K562 (cell line): ENCODE measurements around the gene CDKN1C. TPM values are rescaled to one million over a fixed set of nuclear protein-coding genes. Genes with fewer than 3 reads are reported as not detected.

Source experiments
- CHD2 ChIP-seq: IDR thresholded peaks from 2 replicates; pipeline ENCODE4 v1.6.1; 2011; ENCODE audit warnings: low read depth, low read length
- DDX20 ChIP-seq: fragments of 450-650 bp; IDR thresholded peaks from 2 replicates; pipeline ENCODE4 v1.6.1; 2016; ENCODE audit warnings: missing genetic modification characterization, low read depth, mild to moderate bottlenecking, missing compliant biosample characterization, moderate library complexity
- EP400 ChIP-seq: fragments of 450-650 bp; IDR thresholded peaks from 2 replicates; pipeline ENCODE4 v1.6.1; 2017; ENCODE audit warnings: antibody characterized with exemption, mild to moderate bottlenecking, moderate library complexity
- FOXJ2 ChIP-seq: fragments of 200-800 bp; sonication (Bioruptor generic); IDR thresholded peaks from 2 replicates; pipeline ENCODE4 v1.6.1; 2016; ENCODE audit warnings: missing genetic modification characterization, missing compliant biosample characterization
- GATAD2A ChIP-seq: fragments of 450-650 bp; IDR thresholded peaks from 2 replicates; pipeline ENCODE4 v1.6.1; 2017
- HNRNPL ChIP-seq: fragments of 200-400 bp; formaldehyde crosslinking; IDR thresholded peaks from 2 replicates; pipeline ENCODE4 v1.6.1; 2017; ENCODE audit warnings: low read depth, mild to moderate bottlenecking, low read length
- NR3C1 ChIP-seq: sonication (generic); formaldehyde crosslinking; IDR thresholded peaks from 2 replicates; pipeline ENCODE4 v1.8.1; 2022; ENCODE audit warnings: missing genetic modification reagents
- RBM17 ChIP-seq: fragments of 200-400 bp; formaldehyde crosslinking; IDR thresholded peaks from 2 replicates; pipeline ENCODE4 v1.6.1; 2017; ENCODE audit warnings: low read depth, mild to moderate bottlenecking, low read length, borderline replicate concordance
- SIN3A ChIP-seq, 2 experiments: fragments of 150-350 bp in 1 of 2; IDR thresholded peaks; 2 replicates each; pipeline ENCODE4 v1.6.1; 2011 to 2016; ENCODE audit warnings: borderline replicate concordance in 2 of 2, low read depth in 2 of 2, low read length in 2 of 2, mild to moderate bottlenecking in 2 of 2, moderate library complexity in 2 of 2; ENCODE audit not compliant: control insufficient read depth in 1 of 2
- SIN3B ChIP-seq: fragments of 450-650 bp; IDR thresholded peaks from 2 replicates; pipeline ENCODE4 v1.6.1; 2017; ENCODE audit warnings: low read depth, mild to moderate bottlenecking, moderate library complexity
- STAT5A ChIP-seq: IDR thresholded peaks from 2 replicates; pipeline ENCODE4 v1.6.1; 2012; ENCODE audit warnings: low read length, inconsistent platforms, borderline replicate concordance
- SUPT5H ChIP-seq: fragments of 450-650 bp; IDR thresholded peaks from 2 replicates; pipeline ENCODE4 v1.6.1; 2016
- TSC22D4 ChIP-seq: fragments of 450-650 bp; IDR thresholded peaks from 2 replicates; pipeline ENCODE4 v1.6.1; 2016; ENCODE audit warnings: missing genetic modification characterization, missing biosample characterization, control low read depth
- ZNF146 ChIP-seq: IDR thresholded peaks from one replicate; pipeline ENCODE4 v1.6.1; 2018; ENCODE audit warnings: missing compliant biosample characterization; ENCODE audit not compliant: unreplicated experiment
- ZNF24 ChIP-seq: fragments of 450-650 bp; IDR thresholded peaks from 2 replicates; pipeline ENCODE4 v1.6.1; 2016
- ZNF41 ChIP-seq: fragments of 250-450 bp; sonication (Bioruptor Pico); conservative IDR thresholded peaks from 2 replicates; pipeline ENCODE4 v1.4.0; 2020; ENCODE audit warnings: mild to moderate bottlenecking
- ZSCAN29 ChIP-seq: fragments of 450-650 bp; IDR thresholded peaks from 2 replicates; pipeline ENCODE4 v1.6.1; 2017
- polyA plus RNA-seq, 8 experiments: library from polyadenylated mRNA; depleted of rRNA in 4 of 8; stranded (reverse) in 5 of 8; unstranded in 3 of 8; fragments of >200 nt; fragmentation: Nextera tagmentation in 2 of 8; fragmentation: Illumina TruSeq in 1 of 8; extraction: Ambion mirVana in 2 of 8; extraction: Trizol in 1 of 8; gene quantifications; 2 replicates each; pipeline versions ENCODE4 v1.2.1 to v1.2.3, GENCODE V29; 2011 to 2014; ENCODE audit warnings: inconsistent platforms in 1 of 8, missing spikeins in 1 of 8
- total RNA-seq, 7 experiments: library from RNA; depleted of rRNA in 6 of 7; stranded (reverse); fragments of >200 nt in 6 of 7; fragmentation: Illumina TruSeq in 2 of 7; extraction: Trizol in 2 of 7; gene quantifications; 2 replicates each; pipeline versions ENCODE4 v1.2.1 to v1.2.3, GENCODE V29; 2011 to 2021; ENCODE audit warnings: low replicate concordance in 1 of 7
- TF ChIP-seq, protein P1 (sequence below): sonication (generic); formaldehyde crosslinking; IDR thresholded peaks from 2 replicates; pipeline ENCODE4 v1.9.0; 2022; ENCODE audit warnings: mild to moderate bottlenecking, missing genetic modification reagents
- TF ChIP-seq, protein P2 (sequence below), 3 experiments: fragments of 200-800 bp in 1 of 3; sonication (Bioruptor generic) in 1 of 3; sonication (generic) in 1 of 3; formaldehyde crosslinking in 1 of 3; IDR thresholded peaks; 2 replicates each; pipeline versions ENCODE4 v1.6.1 to v1.8.0; 2016 to 2022; ENCODE audit warnings: mild to moderate bottlenecking in 2 of 3, missing compliant biosample characterization in 2 of 3, missing genetic modification characterization in 2 of 3, missing genetic modification reagents in 1 of 3
- TF ChIP-seq, protein P3 (sequence below): fragments of 250-450 bp; sonication (Bioruptor Pico); IDR thresholded peaks from 2 replicates; pipeline ENCODE4 v1.5.0; 2020; ENCODE audit warnings: mild to moderate bottlenecking, borderline replicate concordance
- TF ChIP-seq, protein P4 (sequence below): fragments of 250-450 bp; sonication (Bioruptor Pico); IDR thresholded peaks from 2 replicates; pipeline ENCODE4 v1.5.0; 2020; ENCODE audit warnings: mild to moderate bottlenecking
- TF ChIP-seq, protein P5 (sequence below): sonication (generic); formaldehyde crosslinking; IDR thresholded peaks from 2 replicates; pipeline ENCODE4 v1.8.0; 2022; ENCODE audit warnings: mild to moderate bottlenecking, missing genetic modification reagents

The CDKN1C gene
- total and polyA plus RNA-seq, 9 of the 15 experiments (the other 6 are each of a cell fraction or from before 2014, with no cell fraction given), result 2.8 to 21.1 (median 9.3) TPM

DNA sequence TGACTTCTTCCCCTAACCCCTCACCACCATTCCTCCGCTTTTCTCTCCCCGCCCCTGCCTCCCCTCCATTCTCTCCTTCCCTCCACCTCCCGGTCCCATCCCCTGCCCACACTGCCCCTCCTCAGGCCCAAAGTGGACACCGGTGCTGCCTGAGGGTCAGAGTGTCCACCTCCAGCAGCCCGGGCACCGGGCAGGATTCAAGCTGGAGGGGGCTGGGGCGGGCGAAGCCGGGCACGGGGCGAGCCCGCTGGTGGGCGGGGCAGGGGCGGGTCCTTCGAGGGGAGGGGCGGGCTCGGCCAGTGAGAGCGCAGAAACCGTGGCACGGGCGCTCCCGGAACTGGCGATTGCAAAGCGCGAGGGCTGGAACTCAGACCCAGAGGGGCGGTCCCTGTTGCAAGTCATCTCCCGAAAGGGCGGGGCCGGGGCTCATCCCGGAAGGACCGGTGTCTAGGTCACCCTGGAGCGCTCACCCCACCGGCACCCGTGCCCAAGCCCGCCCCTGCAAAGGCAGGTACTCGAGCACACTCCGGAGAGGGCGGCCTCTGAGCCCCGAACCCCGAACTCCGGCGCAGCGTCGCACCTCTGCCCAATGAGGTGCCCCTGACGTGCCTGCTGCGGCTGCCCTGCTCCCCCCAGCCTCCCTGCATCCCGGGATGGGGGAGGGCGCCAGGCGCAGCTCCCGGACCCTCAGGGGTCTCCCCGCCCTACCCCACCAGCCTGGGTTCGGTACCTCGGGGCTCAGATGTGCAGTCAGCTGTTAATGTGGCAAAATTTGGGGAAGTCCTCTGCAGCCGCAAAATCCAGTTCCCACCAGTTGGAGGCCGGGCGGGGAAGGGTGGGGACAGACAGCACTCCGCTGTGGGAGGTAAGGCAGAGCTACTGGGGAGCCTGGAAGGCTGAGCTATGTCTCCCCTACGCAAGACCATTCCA, 16.5 kb upstream of the CDKN1C start (continued):
- 0 out of 4 replicates have a peak, but pooled peaks of 1 of the 2 experiments have one; percentile 38 for TF ChIP-seq SIN3A (IDR thresholded peaks at IDR 0.05; ENCODE audit: borderline replicate concordance in 2 of 2, control insufficient read depth in 1 of 2, low read depth in 2 of 2, low read length in 2 of 2)
- TF ChIP-seq DDX20 (tag), result no peak
- TF ChIP-seq, protein P1, sequence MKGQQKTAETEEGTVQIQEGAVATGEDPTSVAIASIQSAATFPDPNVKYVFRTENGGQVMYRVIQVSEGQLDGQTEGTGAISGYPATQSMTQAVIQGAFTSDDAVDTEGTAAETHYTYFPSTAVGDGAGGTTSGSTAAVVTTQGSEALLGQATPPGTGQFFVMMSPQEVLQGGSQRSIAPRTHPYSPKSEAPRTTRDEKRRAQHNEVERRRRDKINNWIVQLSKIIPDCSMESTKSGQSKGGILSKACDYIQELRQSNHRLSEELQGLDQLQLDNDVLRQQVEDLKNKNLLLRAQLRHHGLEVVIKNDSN, result 0 out of 2 replicates have a peak, but pooled peaks have one; percentile 23
- TF ChIP-seq HNRNPL, result peak; percentile 55; the same call in 1 of the 2 replicates
- TF ChIP-seq, protein P2, sequence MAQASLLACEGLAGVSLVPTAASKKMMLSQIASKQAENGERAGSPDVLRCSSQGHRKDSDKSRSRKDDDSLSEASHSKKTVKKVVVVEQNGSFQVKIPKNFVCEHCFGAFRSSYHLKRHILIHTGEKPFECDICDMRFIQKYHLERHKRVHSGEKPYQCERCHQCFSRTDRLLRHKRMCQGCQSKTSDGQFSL (CRISPR knock-in tag; IDR thresholded peaks at IDR 0.05), result peak; percentile 94
- TF ChIP-seq, protein P2 (tag; IDR thresholded peaks at IDR 0.05), result peak in 1 of 2 experiments; percentile 63; a peak in 1 of 4 replicates
- TF ChIP-seq GATAD2A, result peak; percentile 42; the same call in 1 of the 2 replicates
- TF ChIP-seq NR3C1 (CRISPR knock-in tag), result no peak
- TF ChIP-seq TSC22D4 (tag), result no peak
- TF ChIP-seq ZNF24, result no peak
- TF ChIP-seq RBM17, result no peak
- TF ChIP-seq, protein P3, sequence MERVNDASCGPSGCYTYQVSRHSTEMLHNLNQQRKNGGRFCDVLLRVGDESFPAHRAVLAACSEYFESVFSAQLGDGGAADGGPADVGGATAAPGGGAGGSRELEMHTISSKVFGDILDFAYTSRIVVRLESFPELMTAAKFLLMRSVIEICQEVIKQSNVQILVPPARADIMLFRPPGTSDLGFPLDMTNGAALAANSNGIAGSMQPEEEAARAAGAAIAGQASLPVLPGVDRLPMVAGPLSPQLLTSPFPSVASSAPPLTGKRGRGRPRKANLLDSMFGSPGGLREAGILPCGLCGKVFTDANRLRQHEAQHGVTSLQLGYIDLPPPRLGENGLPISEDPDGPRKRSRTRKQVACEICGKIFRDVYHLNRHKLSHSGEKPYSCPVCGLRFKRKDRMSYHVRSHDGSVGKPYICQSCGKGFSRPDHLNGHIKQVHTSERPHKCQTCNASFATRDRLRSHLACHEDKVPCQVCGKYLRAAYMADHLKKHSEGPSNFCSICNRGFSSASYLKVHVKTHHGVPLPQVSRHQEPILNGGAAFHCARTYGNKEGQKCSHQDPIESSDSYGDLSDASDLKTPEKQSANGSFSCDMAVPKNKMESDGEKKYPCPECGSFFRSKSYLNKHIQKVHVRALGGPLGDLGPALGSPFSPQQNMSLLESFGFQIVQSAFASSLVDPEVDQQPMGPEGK (CRISPR knock-in tag), result no peak
- TF ChIP-seq STAT5A, result no peak
- TF ChIP-seq, protein P4, sequence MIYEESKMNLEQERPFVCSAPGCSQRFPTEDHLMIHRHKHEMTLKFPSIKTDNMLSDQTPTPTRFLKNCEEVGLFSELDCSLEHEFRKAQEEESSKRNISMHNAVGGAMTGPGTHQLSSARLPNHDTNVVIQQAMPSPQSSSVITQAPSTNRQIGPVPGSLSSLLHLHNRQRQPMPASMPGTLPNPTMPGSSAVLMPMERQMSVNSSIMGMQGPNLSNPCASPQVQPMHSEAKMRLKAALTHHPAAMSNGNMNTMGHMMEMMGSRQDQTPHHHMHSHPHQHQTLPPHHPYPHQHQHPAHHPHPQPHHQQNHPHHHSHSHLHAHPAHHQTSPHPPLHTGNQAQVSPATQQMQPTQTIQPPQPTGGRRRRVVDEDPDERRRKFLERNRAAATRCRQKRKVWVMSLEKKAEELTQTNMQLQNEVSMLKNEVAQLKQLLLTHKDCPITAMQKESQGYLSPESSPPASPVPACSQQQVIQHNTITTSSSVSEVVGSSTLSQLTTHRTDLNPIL (CRISPR knock-in tag), result no peak
- 0 out of 2 replicates have a peak, but pooled peaks have one; percentile 37 for TF ChIP-seq SIN3B
- TF ChIP-seq ZSCAN29, result no peak
- TF ChIP-seq CHD2, result no peak
- peak; percentile 4 for TF ChIP-seq ZNF146
- TF ChIP-seq ZNF41, result no peak
- TF ChIP-seq FOXJ2, result no peak
- TF ChIP-seq, protein P5, sequence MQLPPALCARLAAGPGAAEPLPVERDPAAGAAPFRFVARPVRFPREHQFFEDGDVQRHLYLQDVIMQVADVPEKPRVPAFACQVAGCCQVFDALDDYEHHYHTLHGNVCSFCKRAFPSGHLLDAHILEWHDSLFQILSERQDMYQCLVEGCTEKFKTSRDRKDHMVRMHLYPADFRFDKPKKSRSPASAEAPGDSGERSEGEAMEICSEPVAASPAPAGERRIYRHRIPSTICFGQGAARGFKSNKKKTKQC, result no peak
- TF ChIP-seq EP400, result peak; percentile 81; the same call in 1 of the 2 replicates
- TF ChIP-seq SUPT5H, result peak; percentile 75; the same call in 1 of the 2 replicates
